IMR-90 (cell line): ENCODE measurements around the gene TUB. TPM values are rescaled to one million over a fixed set of nuclear protein-coding genes. Genes with fewer than 3 reads are reported as not detected.

Experiments
- ATAC-seq: fragments of 200-7000 bp; cut with Tn5 transposase; 2 replicates; pipeline ENCODE4 v1.9.1; 2020; ENCODE audit warnings: low read depth, mild to moderate bottlenecking, moderate library complexity
- BruUV-seq: library from RNA; stranded (reverse); fragments of 400-500 nt; replicated peaks from 2 replicates; lab custom pipeline; 2021; lab: Mats Ljungman, UMichigan
- CTCF ChIA-PET: fragments of 300-600 bp; formaldehyde crosslinking; extraction: SDS; loops from one replicate; lab custom pipeline; 2021; ENCODE audit warnings: antibody characterized with exemption; lab: Yijun Ruan, JAX
- POLR2A ChIA-PET: fragments of 300-600 bp; sonication (Branson Sonifier 250); formaldehyde crosslinking; loops from one replicate; lab custom pipeline; 2022; ENCODE audit warnings: antibody characterized with exemption; ENCODE audit not compliant: unreplicated experiment; lab: Charles Lee
- DNase-seq: peaks from one replicate; pipeline ENCODE4 v3.0.0; 2013
- H2AFZ ChIP-seq: replicated peaks from 2 replicates; pipeline ENCODE3; 2013; ENCODE audit warnings: low read length, mild to moderate bottlenecking; ENCODE audit not compliant: poor library complexity
- H2AK5ac ChIP-seq: 2 replicates; pipeline ENCODE4 v1.6.1; 2013; ENCODE audit warnings: low read depth, low read length, inconsistent platforms
- H2AK9ac ChIP-seq: replicated peaks from 2 replicates; pipeline ENCODE3; 2013; ENCODE audit warnings: mild to moderate bottlenecking, low read depth, low read length, moderate library complexity; ENCODE audit not compliant: poor library complexity
- H2BK120ac ChIP-seq: 2 replicates; pipeline ENCODE4 v1.6.1; 2013; ENCODE audit warnings: low read depth, low read length, inconsistent platforms
- H2BK15ac ChIP-seq: 3 replicates; pipeline ENCODE4 v1.6.1; 2013; ENCODE audit warnings: low read depth, low read length, inconsistent platforms
- H2BK20ac ChIP-seq: 2 replicates; pipeline ENCODE4 v1.6.1; 2013; ENCODE audit warnings: low read depth, mild to moderate bottlenecking, inconsistent platforms, low read length, moderate library complexity
- H2BK5ac ChIP-seq: 2 replicates; pipeline ENCODE4 v1.6.1; 2013; ENCODE audit warnings: mild to moderate bottlenecking, low read depth, low read length, inconsistent platforms; ENCODE audit not compliant: poor library complexity, severe bottlenecking
- H3K14ac ChIP-seq: replicated peaks from 2 replicates; pipeline ENCODE4 v1.6.1; 2013; ENCODE audit warnings: low read depth, low read length, inconsistent platforms
- H3K18ac ChIP-seq: 2 replicates; pipeline ENCODE4 v1.6.1; 2013; ENCODE audit warnings: low read depth, low read length, control low read depth
- H3K23ac ChIP-seq: 2 replicates; pipeline ENCODE4 v1.6.1; 2013; ENCODE audit warnings: low read depth, low read length, inconsistent platforms
- H3K27ac ChIP-seq: 2 replicates; pipeline ENCODE4 v1.5.1; 2013; ENCODE audit warnings: mild to moderate bottlenecking, control low read depth, low read length; ENCODE audit not compliant: insufficient read depth
- H3K27me3 ChIP-seq: 2 replicates; pipeline ENCODE4 v1.6.1; 2013; ENCODE audit warnings: low read length; ENCODE audit not compliant: control insufficient read depth, insufficient read depth
- H3K36me3 ChIP-seq: 2 replicates; pipeline ENCODE4 v1.6.1; 2013; ENCODE audit warnings: low read length, mixed read lengths; ENCODE audit not compliant: control insufficient read depth, insufficient read depth
- H3K4ac ChIP-seq: 2 replicates; pipeline ENCODE4 v1.6.1; 2013; ENCODE audit warnings: low read depth, low read length, inconsistent platforms
- H3K4me1 ChIP-seq: 2 replicates; pipeline ENCODE4 v1.6.1; 2013; ENCODE audit warnings: low read length, mixed read lengths; ENCODE audit not compliant: control insufficient read depth, insufficient read depth
- H3K4me2 ChIP-seq: 2 replicates; pipeline ENCODE4 v1.6.1; 2013; ENCODE audit warnings: low read depth, mild to moderate bottlenecking, control low read depth, low read length, moderate library complexity
- H3K4me3 ChIP-seq: 2 replicates; pipeline ENCODE4 v1.5.1; 2013; ENCODE audit warnings: low read depth, mild to moderate bottlenecking, control low read depth, low read length, moderate library complexity; ENCODE audit not compliant: insufficient read depth
- H3K56ac ChIP-seq: 2 replicates; pipeline ENCODE4 v1.6.1; 2013; ENCODE audit warnings: low read length, inconsistent platforms; ENCODE audit not compliant: insufficient read depth; ENCODE audit errors: extremely low read depth
- H3K79me1 ChIP-seq, 2 experiments: 2 replicates each; pipeline ENCODE4 v1.6.1; 2013; ENCODE audit warnings: low read length in 2 of 2, inconsistent platforms in 1 of 2, low read depth in 1 of 2
- H3K9ac ChIP-seq: 2 replicates; pipeline ENCODE4 v1.6.1; 2013; ENCODE audit warnings: low read depth, low read length, control low read depth
- H3K9me1 ChIP-seq: 2 replicates; pipeline ENCODE4 v1.6.1; 2013; ENCODE audit warnings: low read length, inconsistent platforms; ENCODE audit not compliant: insufficient read depth
- H3K9me3 ChIP-seq: 2 replicates; pipeline ENCODE4 v1.6.1; 2013; ENCODE audit warnings: low read length; ENCODE audit not compliant: control insufficient read depth, insufficient read depth
- H4K20me1 ChIP-seq: 2 replicates; pipeline ENCODE4 v1.6.1; 2013; ENCODE audit warnings: low read length, inconsistent platforms; ENCODE audit not compliant: insufficient read depth
- H4K5ac ChIP-seq: 2 replicates; pipeline ENCODE4 v1.6.1; 2013; ENCODE audit warnings: mild to moderate bottlenecking, low read depth, low read length, control low read depth
- H4K8ac ChIP-seq, 2 experiments: 2 replicates each; pipeline ENCODE4 v1.6.1; 2013; ENCODE audit warnings: low read depth in 2 of 2, low read length in 2 of 2, control low read depth in 1 of 2, inconsistent platforms in 1 of 2
- H4K91ac ChIP-seq: 2 replicates; pipeline ENCODE4 v1.6.1; 2013; ENCODE audit warnings: low read depth, low read length, inconsistent platforms; ENCODE audit not compliant: insufficient read depth
- BHLHE40 ChIP-seq: fragments of 150-350 bp; IDR thresholded peaks from 2 replicates; pipeline ENCODE4 v1.6.1; 2016; ENCODE audit warnings: mild to moderate bottlenecking, low read depth, low read length
- CEBPB ChIP-seq: IDR thresholded peaks from 2 replicates; pipeline ENCODE4 v1.6.1; 2012; ENCODE audit warnings: low read depth, low read length, improper control_type of control experiment
- CHD1 ChIP-seq: IDR thresholded peaks from 2 replicates; pipeline ENCODE4 v1.6.1; 2012; ENCODE audit warnings: low read depth, low read length, improper control_type of control experiment
- CTCF ChIP-seq: conservative IDR thresholded peaks from 2 replicates; pipeline ENCODE4 v1.5.1; 2012; ENCODE audit warnings: mild to moderate bottlenecking, low read depth, low read length, improper control_type of control experiment
- FOS ChIP-seq: fragments of 150-350 bp; IDR thresholded peaks from 2 replicates; pipeline ENCODE4 v1.6.1; 2016; ENCODE audit warnings: low read depth, low read length
- MAFK ChIP-seq: IDR thresholded peaks from 2 replicates; pipeline ENCODE4 v1.6.1; 2012; ENCODE audit warnings: low read depth, low read length, improper control_type of control experiment
- MXI1 ChIP-seq: IDR thresholded peaks from 2 replicates; pipeline ENCODE4 v1.6.1; 2012; ENCODE audit warnings: low read depth, mild to moderate bottlenecking, low read length, moderate library complexity, borderline replicate concordance
- NFE2L2 ChIP-seq: fragments of 150-350 bp; IDR thresholded peaks from 2 replicates; pipeline ENCODE4 v1.6.1; 2016; ENCODE audit warnings: low read depth, mild to moderate bottlenecking, low read length
- POLR2A ChIP-seq: IDR thresholded peaks from 2 replicates; pipeline ENCODE4 v1.6.1; 2012; ENCODE audit warnings: mild to moderate bottlenecking, low read depth, low read length
- RAD21 ChIP-seq: IDR thresholded peaks from 2 replicates; pipeline ENCODE4 v1.6.1; 2012; ENCODE audit warnings: low read length, improper control_type of control experiment
- RCOR1 ChIP-seq: IDR thresholded peaks from 2 replicates; pipeline ENCODE4 v1.6.1; 2012; ENCODE audit warnings: mild to moderate bottlenecking, low read length, improper control_type of control experiment; ENCODE audit not compliant: insufficient replicate concordance
- RFX5 ChIP-seq: IDR thresholded peaks from 2 replicates; pipeline ENCODE4 v1.8.0; 2012; ENCODE audit warnings: low read depth, mild to moderate bottlenecking, low read length, moderate library complexity
- WGBS, 2 experiments: methylation state at CpG; one replicate each; pipeline versions ENCODE4 v1.1.5 to v1.1.7; 2013; ENCODE audit warnings: missing lambda C conversion rate in 2 of 2; ENCODE audit not compliant: insufficient read length in 1 of 2; ENCODE audit errors: extremely low coverage in 2 of 2; 5-methylcytosine and 5-hydroxymethylcytosine counted together
- dilution Hi-C: fragments of 300-500 bp; cut with HindIII; formaldehyde crosslinking; loops from one replicate; pipeline ENCODE4 v1.14.3; 2018; ENCODE audit warnings: low sequenced_read_pairs; ENCODE audit not compliant: unreplicated experiment
- in situ Hi-C: fragments of 300-500 bp; cut with MboI; formaldehyde crosslinking; loops from 3 replicates; pipeline ENCODE4 v1.14.3; 2019; ENCODE audit warnings: low sequenced_read_pairs, inconsistent platforms, mixed read lengths
- intact Hi-C: fragments of 100-400 bp; cut with micrococcal nuclease; formaldehyde crosslinking; loops from 2 replicates; pipeline ENCODE4 v1.10.0; 2022
- polyA plus RNA-seq, 3 experiments: library from polyadenylated mRNA; depleted of rRNA; stranded (reverse); fragments of >200 nt; gene quantifications; 2 replicates each; pipeline ENCODE4 v1.2.3, GENCODE V29; 2012; ENCODE audit warnings: low replicate concordance in 1 of 3
- total RNA-seq: library from RNA; depleted of rRNA; stranded (reverse); fragments of >200 nt; gene quantifications from 2 replicates; pipeline ENCODE4 v1.2.3, GENCODE V29; 2012
- TF ChIP-seq, protein P1 (sequence below): fragments of 150-350 bp; IDR thresholded peaks from 2 replicates; pipeline ENCODE4 v1.6.1; 2017; ENCODE audit warnings: mild to moderate bottlenecking, antibody characterized with exemption, low read length, low read depth
- TF ChIP-seq, protein P2 (sequence below): fragments of 150-350 bp; IDR thresholded peaks from 2 replicates; pipeline ENCODE4 v1.6.1; 2016; ENCODE audit warnings: low read depth, mild to moderate bottlenecking, low read length, moderate library complexity, borderline replicate concordance

The TUB gene
- total and polyA plus RNA-seq, 2 of the 4 experiments (the other 2 are of a cell fraction): 11.8 to 12.9 TPM

DNA sequence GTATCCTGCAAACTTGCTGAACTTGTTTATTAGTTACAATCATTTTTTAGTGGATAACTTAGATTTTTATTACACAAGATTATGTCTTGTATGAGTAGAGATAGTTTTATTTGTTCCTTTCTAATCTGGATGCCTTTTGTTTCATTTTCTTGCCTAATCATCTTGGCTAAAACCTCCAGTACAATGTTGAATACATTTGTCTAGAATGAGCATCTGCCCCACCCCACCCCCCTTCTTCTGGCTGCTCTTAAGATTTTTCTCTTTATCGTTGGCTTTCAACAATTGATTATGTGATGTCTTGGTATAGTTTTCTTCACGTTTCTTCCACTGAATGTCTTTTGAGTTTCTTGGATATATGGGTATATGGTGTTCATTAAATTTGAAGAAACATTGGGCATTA lies 37.3 kb upstream of the TUB start:
- Histone ChIP-seq H4K91ac (no peak overlapping the region), H3K27me3 (peaks cover 6% of the 10 kb centered on the region), H3K27ac (no peak overlapping the region), H3K4me2 (no peak overlapping the region), H2BK5ac (no peak overlapping the region), H3K56ac (no peak overlapping the region), H3K4me1 (no peaks in the 10 kb centered on the region), H2AK5ac (no peak overlapping the region), H2BK15ac (no peak overlapping the region), H3K4ac (no peak overlapping the region), H3K79me1 (no peaks in the 10 kb centered on the region), H4K8ac (no peak overlapping the region), H3K9me1 (no peaks in the 10 kb centered on the region), H4K5ac (no peak overlapping the region), H3K14ac (no peak overlapping the region), H3K4me3 (no peak overlapping the region), H2BK120ac (no peak overlapping the region), H2AK9ac (no peak overlapping the region), H3K23ac (no peak overlapping the region), H4K20me1 (no peaks in the 10 kb centered on the region), H3K9me3 (no peaks in the 10 kb centered on the region), H3K9ac (no peak overlapping the region), H3K36me3 (no peaks in the 10 kb centered on the region), H2BK20ac (no peak overlapping the region), H2AFZ (no peak overlapping the region), H3K18ac (no peak overlapping the region)
- CTCF ChIA-PET: no interaction called here
- WGBS, 2 experiments: no CpG with 5 or more reads among the region's 2 CpGs
- no peak for ATAC-seq
- TF ChIP-seq NFE2L2: no peak
- TF ChIP-seq RAD21: no peak
- no peak for TF ChIP-seq RCOR1
- no peak for TF ChIP-seq MAFK
- no peak for TF ChIP-seq CEBPB
- TF ChIP-seq, protein P1, sequence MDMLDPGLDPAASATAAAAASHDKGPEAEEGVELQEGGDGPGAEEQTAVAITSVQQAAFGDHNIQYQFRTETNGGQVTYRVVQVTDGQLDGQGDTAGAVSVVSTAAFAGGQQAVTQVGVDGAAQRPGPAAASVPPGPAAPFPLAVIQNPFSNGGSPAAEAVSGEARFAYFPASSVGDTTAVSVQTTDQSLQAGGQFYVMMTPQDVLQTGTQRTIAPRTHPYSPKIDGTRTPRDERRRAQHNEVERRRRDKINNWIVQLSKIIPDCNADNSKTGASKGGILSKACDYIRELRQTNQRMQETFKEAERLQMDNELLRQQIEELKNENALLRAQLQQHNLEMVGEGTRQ: no peak
- no peak for TF ChIP-seq MXI1
- TF ChIP-seq FOS: no peak
- TF ChIP-seq CTCF: no peak
- TF ChIP-seq CHD1: no peak
- TF ChIP-seq RFX5: no peak
- TF ChIP-seq, protein P2, sequence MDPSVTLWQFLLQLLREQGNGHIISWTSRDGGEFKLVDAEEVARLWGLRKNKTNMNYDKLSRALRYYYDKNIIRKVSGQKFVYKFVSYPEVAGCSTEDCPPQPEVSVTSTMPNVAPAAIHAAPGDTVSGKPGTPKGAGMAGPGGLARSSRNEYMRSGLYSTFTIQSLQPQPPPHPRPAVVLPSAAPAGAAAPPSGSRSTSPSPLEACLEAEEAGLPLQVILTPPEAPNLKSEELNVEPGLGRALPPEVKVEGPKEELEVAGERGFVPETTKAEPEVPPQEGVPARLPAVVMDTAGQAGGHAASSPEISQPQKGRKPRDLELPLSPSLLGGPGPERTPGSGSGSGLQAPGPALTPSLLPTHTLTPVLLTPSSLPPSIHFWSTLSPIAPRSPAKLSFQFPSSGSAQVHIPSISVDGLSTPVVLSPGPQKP: no peak
- TF ChIP-seq BHLHE40: no peak
- TF ChIP-seq POLR2A: no peak
- no TSS peak for BruUV-seq
- dilution Hi-C loops: no loop called here
- POLR2A ChIA-PET: no interaction called here
- in situ Hi-C loops: no loop called here
- intact Hi-C loops: no loop called here
- no peak for DNase-seq
